Prostate gland (tissue), 2 donors: Measurements from ENCODE around the gene ZP1.

ENCODE experiments used
- CTCF ChIP-seq, 4 experiments: fragments of 200-600 bp in 2 of 4; fragments of 450-650 bp in 2 of 4; sonication (generic) in 2 of 4; IDR thresholded peaks; 1 replicate in 3 of 4; 2 replicates in 1 of 4; pipeline ENCODE4 v1.5.1; 2016 to 2019; ENCODE audit warnings: antibody characterized with exemption in 4 of 4, mild to moderate bottlenecking in 2 of 4, moderate library complexity in 2 of 4
- POLR2A ChIP-seq: fragments of 450-650 bp; IDR thresholded peaks from one replicate; pipeline ENCODE4 v1.6.1; 2016; ENCODE audit warnings: antibody characterized with exemption, mild to moderate bottlenecking
- POLR2AphosphoS5 ChIP-seq: sonication (generic); formaldehyde crosslinking; IDR thresholded peaks from one replicate; pipeline ENCODE4 v1.6.1; 2017; ENCODE audit warnings: antibody characterized with exemption

- TF ChIP-seq POLR2A (no peak), CTCF (IDR thresholded peaks at IDR 0.05) (no peak), POLR2AphosphoS5 (no peak)
Measured at GRCh38 chr11:60842668-60843600, 24.4 kb upstream of the ZP1 start.
